NCI-H1694 treated with DMSO at 0.1 percent for 48 hours (cell line): ENCODE measurements around the gene PRKD1.
"Not testable (repeated sequence)": the region's sequence is repeated elsewhere in the genome, so short reads cannot be mapped to it uniquely, and the experiment has no call there.

Experiments
- DNase-seq: peaks from one replicate; lab custom pipeline; 2025; lab: John Stamatoyannopoulos, UW

Gene PRKD1

GRCh38 chr14:29799464-29800095, 128.1 kb downstream of the PRKD1 start:
- DNase-seq: no peak

DNA sequence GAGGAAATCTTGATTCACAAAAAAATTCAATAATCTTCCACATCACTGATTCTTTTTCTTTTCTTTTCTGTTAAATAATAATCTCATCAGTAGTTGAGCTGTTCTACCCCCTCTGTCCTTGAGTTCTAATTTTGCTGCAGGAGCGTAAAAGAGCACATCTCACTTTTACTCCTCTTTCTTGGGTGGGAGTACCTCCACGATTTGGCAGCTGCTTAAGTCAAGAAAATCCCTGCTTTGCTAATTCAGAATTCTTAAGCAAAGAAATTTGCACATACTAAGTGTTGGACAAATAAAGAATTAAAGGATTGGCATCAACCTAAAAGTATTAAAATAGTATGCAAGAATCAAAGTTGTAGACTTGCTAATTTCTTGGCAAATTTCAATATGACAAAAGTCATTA, 128.8 kb downstream of the PRKD1 start:
- no peak for DNase-seq

- no peak for DNase-seq
Measured at GRCh38 chr14:29798108-29798663, 129.5 kb downstream of the PRKD1 start.

DNA sequence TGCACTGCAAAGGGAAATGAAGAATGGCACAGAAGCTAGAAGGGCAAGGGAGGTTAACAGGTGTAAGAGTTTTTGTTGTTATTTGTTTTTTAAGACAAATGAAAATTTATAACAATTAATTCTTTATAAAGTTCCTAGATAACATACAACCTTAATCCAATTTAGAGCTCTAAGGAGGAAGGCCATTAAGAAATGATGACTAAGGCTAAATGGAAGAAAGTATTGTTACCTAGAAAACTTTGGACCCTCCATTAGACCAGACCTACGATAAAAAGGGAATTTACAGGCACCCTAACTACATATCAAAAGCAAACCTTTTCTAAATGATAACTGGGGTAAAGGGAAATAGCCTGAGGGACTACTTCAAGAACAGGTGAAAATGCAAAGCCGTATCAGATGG, 130.8 kb downstream of the PRKD1 start:
- no peak for DNase-seq

GRCh38 chr14:29789475-29789874, 138.2 kb downstream of the PRKD1 start:
- no peak for DNase-seq

- DNase-seq: no peak
Measured at GRCh38 chr14:29788093-29788492, 139.6 kb downstream of the PRKD1 start.

DNA sequence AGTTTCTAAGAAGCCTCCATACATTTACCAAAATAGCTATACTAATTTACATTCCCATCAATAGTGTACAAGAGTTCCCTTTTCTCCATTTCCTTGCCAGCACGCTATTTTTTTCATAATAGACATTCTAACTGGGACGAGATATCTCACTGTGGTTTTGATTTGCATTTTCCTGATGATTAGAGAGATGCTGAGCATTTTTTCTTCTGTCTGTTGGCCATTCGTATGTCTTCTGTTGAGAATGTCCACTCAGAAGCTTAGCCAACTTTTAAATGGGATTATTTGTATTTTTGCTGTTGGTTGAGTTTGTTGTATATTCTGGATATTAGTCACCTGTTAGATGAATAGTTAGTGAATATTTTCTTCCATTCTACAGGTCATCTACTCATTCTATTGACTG, 144.1 kb downstream of the PRKD1 start:
- DNase-seq: no peak

DNA sequence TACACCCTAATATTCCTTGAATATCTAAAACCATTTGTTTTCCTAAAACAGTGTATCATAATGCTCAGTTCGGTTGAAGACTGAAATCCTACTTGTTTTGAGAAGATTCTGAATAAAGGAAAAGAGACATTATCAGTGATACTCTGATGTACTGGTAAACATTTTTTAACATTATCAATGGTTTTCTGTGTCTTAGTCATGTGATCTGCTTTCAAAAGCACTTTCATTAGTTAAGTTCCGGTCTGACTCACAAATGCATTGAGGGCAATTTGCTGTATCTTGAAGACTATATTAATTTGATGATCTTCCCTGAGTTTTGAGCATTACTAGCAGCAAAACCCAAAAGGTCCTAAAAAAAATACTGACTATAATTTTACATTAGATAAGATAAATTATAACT, 145.6 kb downstream of the PRKD1 start:
- no peak for DNase-seq

GRCh38 chr14:29777142-29777541, 150.5 kb downstream of the PRKD1 start:
- not testable (repeated sequence) for DNase-seq

GRCh38 chr14:29773990-29774389, 153.7 kb downstream of the PRKD1 start:
- DNase-seq: no peak

DNA sequence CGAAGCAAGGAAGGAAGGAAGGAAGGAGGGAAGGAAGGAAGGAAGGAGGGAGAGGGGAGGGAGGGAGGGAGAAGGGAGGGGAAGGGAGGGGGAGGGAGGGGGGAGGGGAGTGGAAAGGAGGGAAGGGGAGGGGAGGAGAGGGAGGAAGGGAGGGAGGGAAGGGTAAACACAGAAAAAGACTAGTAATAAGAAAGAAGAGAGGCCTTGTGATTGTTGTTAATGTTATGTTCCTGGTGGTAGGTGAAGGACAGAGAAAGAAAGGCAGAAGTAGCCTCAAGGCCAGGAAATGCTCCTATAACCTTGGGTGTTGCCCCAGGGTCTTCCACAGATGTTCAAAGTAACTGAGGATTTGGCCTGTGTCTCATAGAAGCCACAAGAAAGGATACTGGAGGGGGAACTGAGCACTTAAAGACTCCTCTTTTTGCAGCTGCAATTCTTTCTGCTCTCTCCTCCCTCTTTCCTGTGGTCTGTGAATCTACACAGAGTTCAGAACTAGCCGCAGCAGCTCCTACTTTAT, 164.2 kb downstream of the PRKD1 start:
- DNase-seq: no peak

DNA sequence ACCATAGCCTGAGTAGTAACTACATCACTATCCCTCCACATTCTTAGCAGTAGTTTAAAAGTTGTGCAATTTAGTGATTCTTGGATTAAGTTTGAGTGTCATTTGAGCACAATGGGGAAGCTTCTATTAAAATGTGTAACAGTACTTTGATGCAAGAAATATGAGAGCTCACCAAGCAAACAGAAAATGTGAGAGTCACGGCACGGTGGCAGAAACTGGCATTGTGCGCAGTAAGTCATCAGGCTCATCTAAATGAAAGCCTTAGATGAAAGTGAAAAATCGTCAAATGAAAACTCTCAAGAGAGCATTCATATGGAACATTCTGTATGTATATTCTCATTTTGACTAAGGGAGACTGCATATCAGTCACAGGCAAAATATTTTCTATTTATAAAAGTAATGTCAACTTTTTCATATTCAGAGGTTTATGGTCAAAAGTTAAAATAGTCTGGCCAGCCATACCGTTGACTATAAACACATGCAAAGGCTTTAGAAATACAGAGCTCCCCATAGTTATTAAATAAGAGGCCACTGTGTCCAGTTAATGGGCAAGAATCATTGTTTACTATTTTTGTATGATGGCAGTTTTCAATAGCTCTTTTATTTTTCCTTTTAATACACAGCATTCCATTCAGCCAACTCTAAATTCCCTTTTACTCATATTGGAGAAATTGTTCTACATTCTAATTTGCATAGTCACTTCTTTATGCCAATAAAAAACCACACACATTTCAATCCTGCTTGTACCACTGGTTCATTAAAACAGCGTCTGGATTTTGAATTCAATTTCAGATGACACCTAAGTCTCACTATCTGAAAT, 167.9 kb downstream of the PRKD1 start:
- no peak for DNase-seq

DNA sequence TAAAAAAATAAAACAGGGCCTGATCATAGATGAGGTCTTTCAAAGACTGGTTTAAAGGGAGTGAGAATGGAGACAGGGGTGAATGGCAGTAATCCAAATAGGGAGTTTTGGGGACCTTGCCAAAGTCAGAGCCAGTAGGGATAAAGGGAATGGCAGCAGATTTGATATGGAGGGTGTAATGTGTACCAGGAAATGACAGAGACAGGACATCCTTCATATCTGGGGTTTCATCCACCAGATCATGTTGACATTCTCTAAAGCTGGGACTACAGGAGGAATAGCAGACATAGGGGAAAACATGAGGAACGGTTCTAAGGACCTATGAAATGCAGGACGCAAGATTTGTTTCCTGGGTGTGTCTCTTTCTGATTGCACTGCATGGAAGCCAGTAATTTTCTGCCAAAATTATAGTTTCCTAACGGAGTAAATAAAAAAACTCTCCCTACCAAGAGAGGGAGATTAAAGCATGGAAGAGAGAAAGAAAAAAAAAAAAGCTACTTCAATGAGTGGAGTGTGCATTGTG, 169.9 kb downstream of the PRKD1 start:
- no peak for DNase-seq

- no peak for DNase-seq
Measured at GRCh38 chr14:29757188-29757680, 170.4 kb downstream of the PRKD1 start.

- DNase-seq: no peak
Measured at GRCh38 chr14:29756019-29756385, 171.6 kb downstream of the PRKD1 start.

- DNase-seq: no peak
Measured at GRCh38 chr14:29755311-29756018, 172.2 kb downstream of the PRKD1 start.

- DNase-seq: no peak
Measured at GRCh38 chr14:29754134-29754533, 173.5 kb downstream of the PRKD1 start.

DNA sequence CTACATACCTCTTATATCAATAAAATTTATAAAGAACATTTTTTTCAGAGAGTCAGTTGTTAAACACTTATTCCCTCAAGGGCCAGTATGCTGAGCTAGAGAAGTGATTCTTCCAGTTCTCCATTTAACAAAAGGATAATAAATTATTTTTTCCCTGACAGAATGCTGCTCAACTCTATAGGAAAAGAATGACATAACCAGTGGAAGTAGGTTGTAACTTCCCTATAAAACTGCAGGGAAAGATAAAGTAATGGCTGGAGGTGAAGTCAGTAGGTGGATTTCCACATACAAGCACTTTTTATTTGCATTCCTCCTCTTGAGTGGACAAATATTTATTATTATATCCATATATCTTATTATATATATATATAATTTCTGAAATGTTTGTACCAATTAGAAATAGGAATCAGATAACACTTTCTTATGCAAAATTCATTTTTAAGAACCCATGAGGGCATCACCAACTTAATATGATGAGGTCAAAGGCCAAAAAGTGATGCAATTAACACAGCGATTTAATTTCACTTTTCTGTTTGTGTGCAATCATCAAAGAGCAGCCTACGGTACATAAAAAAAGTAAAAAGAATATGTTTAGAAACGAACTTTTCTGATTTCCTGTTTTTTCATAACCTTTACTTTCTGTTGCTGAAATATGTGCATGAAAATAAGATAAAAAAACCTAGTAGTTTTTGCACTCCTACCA, 175.3 kb downstream of the PRKD1 start:
- DNase-seq: no peak

DNA sequence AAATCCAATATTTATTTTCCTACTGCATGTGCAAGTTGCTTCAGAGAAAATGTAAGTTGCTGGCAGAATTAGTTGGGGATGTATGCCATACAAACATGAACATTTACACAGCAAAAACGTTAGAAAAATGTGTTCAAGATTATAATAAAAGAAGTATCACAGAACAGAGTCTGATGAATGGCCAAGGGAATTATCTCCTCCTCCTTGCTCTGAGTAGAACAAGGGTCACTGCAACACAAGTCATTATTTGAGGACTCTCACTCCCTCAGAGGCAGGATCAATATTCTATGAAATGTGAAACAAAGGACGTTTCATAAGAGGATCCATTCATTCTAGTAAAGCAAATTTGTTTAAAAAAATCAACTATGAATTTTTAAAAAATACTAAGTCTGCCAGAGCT, 177.8 kb downstream of the PRKD1 start:
- DNase-seq: no peak

DNA sequence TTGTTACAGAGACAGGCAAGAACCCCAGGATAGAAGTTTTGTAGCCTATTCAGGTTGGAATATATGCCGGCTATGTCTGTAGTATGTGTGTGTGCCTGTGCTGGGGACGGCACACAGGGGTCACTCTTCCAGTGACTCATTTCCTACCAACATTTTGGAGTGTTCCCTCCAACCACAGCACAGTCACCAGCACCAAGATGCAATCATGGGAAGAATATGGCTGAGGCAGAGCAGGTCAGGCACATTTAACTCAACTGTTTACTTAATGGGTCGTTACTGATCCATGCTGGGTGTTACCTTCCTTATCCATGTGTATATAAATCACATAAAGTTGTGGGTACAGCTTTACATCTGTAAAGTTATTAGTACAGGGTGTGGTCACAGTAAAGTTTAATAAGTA, 178.3 kb downstream of the PRKD1 start:
- DNase-seq: no peak

DNA sequence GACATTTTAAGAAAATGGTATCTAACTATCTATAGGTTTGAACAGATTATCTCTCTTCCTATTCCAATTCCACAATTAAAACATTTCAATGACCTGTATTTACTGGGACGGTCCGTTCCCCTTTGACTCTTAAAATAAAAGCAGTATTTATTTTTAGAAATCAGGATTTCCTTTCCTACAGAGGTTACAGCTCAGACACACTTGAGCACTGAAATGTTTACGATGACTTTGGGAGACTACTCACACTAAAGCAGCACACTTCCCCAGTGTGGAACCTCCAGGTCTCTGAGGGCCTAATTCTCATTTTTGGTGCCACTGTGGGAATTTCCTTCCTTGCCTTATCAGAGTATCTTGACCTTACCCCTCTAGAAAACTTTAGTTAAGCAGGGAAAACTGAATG, 181.8 kb downstream of the PRKD1 start:
- no peak for DNase-seq

DNA sequence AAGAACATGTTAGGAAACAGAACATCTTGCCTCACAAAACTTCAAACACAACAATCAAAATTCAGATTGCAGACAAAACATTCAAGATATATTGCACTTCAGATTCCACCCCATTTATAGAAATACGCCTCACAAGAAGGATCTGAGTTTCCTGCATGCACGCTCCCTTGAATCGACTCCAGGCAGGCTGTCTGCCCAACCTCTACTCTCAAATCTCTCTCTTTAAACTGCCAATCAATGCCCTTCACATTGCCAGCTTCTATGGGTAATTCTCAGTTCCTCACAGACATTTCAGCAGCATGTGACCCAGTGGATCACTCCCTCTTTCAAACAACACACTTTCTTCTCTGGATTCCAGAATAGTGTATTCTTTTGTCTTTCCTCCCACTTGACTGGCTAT, 184.1 kb downstream of the PRKD1 start:
- DNase-seq: no peak
